ENCODE data around the gene NME4. TPM values are rescaled to one million over a fixed set of nuclear protein-coding genes. Genes with fewer than 3 reads are reported as not detected.
A peak's percentile ranks its signal among the peaks of the same experiment; 100 is the strongest.
"Not testable (repeated sequence)": the region's sequence is repeated elsewhere in the genome, so short reads cannot be mapped to it uniquely, and the experiment has no call there.

The NME4 gene
- polyA plus RNA-seq, 3 donors: 120 to 161 (median 140) TPM

DNA sequence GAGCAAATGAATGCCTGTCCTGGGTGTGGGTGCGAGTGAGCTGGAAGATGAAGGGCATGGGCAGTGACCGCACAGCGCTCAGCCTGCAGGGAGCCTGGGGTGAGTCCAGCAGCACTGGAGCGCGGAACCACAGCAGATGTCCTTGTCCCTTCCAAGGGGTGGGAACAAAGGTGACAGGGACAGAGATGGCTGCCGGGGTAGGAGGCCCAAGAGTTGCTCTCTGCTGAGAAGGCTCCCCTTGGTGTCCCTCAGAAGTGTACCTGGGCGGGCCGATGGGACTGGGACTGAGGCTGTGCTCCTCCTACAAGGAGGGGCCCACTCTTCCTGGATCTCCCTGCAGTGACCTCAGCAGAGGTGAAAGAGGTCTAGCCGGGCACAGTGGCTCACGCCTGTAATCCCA, 7.6 kb upstream of the NME4 start:
- DNase-seq: no peak

- no peak for DNase-seq
Observed at GRCh38 chr16:391885-392335, 5.1 kb upstream of the NME4 start.

GRCh38 chr16:392450-393030, 4.5 kb upstream of the NME4 start:
- DNase-seq: no peak

DNA sequence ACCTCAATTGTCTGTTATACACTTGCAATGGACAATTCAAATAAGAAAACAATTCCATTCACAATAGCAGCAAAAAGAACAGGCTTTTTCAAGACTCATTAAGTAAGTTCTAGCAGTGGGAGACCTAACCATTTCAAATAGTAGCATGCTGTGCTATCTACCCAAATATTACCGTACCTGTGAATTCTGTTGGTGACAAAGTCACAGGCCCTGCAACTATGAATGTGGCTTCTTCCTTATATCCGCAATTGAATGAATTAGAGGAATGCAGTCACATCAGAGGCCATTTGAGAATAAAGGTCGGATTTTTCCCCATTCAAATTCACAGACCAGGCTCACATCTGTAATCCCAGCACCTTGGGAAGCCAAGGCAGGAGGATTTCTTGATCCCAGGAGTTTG, 800 bp upstream of the NME4 start:
- DNase-seq: no peak

GRCh38 chr16:396605-397004, 394 bp upstream of the NME4 start:
- no peak for DNase-seq

- peak; percentile 84 for DNase-seq
Observed at GRCh38 chr16:397736-398332, 835 bp downstream of the NME4 start.

DNA sequence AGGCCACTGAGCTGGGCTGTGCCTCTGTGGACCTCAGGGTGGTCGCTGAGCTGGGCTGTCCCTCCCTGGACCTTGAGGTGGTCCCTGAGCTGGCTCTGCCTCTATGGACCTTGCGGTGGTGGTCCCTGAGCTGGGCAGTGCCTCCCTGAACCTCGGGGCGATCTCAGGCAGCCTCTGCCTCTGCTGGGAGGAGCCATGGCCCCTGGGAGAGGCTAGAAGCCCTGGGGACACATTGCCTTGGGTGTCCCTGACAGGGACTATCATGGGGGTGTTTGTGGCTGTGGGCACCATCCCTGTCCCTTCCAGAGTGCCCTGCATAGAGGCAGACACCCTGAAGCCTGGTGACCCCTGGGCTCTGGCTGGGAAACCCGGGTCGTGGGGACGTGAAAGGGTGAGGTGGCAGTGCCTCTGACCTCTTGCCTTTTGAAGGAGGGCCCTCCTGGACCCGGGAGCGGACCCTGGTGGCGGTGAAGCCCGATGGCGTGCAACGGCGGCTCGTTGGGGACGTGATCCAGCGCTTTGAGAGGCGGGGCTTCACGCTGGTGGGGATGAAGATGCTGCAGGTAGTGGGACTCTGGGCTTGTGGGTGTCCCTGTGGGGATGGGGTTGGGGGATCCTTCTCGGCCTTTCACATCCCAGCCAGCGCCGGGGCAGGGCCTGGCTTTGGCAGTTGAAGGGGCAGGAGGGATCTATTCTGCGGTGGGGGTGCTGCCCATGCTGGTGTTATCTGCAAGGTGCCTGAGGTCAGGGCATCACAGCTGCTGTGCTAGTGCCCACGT, 1.8 kb downstream of the NME4 start:
- no peak for DNase-seq

DNA sequence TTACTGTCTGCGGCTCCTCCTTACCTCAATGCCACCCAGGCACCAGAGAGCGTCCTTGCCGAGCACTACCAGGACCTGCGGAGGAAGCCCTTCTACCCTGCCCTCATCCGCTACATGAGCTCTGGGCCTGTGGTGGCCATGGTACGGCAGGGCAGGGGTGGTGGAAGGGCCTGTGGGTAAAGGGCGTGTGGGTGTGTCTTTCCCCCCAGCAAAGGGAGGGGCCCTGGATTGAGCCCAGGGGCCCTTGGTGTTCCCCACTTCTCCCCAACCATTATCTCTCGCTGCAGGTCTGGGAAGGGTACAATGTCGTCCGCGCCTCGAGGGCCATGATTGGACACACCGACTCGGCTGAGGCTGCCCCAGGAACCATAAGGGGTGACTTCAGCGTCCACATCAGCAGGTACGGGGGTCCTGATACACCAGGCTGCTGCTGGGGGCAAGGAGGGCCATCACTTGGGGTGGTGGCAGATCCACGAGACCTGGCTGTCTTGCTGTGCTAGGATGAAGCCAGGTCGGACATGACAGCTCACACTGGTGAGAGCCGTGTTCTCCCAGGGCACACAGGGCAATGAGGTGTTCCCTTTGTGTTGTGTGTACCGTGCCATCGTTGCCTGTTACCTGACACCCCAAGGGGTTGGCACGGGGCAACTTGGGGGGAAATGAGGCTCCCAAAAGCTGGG, 2.5 kb downstream of the NME4 start:
- no peak for DNase-seq

DNA sequence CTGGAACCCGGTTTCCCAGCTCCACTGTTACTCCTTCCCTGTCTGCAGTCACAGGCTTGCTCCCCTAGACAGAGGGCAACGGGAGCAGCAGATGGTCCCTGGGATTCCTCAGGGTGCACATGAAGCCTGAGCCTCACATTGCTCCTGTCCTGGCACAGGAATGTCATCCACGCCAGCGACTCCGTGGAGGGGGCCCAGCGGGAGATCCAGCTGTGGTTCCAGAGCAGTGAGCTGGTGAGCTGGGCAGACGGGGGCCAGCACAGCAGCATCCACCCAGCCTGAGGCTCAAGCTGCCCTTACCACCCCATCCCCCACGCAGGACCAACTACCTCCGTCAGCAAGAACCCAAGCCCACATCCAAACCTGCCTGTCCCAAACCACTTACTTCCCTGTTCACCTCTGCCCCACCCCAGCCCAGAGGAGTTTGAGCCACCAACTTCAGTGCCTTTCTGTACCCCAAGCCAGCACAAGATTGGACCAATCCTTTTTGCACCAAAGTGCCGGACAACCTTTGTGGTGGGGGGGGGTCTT, 3.1 kb downstream of the NME4 start:
- DNase-seq: no peak

DNA sequence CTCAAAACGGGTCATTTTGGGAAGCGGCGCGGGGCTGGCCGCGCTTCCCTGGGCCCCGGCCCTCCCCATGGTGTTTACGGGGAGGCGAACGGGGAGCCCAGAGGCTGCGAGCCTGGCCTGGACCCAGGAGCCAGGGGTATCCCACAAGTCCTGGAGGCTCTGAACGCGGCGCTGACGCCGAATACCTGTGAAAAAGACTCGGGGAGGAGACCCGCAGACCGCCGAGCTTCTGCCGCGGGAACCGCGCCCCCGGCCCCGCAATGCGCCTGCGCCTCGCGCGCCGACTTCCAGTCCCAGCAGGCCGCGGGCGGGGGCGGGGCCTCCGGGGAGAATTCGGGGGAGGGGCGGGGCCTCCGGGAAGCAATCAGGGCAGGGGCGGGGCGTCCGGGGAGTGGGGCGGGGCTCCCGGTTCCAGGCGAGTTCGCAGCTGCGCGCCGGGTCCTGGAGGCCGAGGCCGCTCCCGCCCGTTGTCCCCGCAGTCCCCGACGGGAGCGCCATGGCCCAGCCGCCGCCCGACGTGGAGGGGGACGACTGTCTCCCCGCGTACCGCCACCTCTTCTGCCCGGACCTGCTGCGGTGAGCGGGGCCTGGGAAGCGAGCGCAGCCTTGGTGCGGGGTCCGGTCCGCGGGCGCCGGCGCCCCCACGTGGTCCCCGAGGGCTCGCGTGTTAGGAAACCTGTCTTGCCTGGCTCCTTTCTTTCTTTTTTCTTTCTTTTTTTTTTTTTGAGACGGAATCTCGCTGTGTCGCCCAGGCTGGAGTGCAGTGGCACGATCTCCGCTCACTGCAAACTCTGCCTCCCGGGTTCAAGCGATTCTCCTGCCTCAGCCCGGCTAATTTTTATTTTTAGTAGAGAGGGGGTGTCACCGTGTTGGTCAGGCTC, 4.7 kb downstream of the NME4 start, which contains the start of gene DECR2:
Gene DECR2 (plus strand): TSS at position 418 of the 881 bp plus-strand sequence. CDS start 79 bp downstream, at position 497.
- peak; percentile 92 for DNase-seq

DNA sequence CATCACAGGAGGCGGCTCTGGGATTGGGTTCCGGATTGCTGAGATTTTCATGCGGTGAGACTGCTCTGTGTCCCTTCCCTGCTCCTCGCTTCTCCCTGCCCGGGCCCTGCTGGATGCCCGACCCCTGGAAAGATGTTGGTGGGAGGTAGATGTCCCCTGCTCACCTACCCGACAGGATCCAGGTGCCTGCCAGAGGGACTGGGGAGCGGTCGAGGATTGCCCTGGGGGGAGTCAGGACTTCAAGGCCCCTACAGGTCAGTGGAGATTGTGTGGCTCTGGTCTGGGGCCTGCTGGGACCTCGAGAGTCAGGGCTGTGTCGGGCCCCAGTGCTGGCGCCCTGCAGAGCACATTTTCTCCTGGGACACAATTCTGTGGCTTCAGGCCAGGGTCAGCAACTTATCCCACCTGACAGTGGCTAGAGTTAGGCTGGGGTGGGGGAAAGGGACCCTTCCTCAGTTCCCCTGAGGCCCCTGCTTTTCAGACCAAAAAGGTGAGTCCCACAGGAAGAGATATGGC, 8.0 kb downstream of the NME4 start:
- DNase-seq: no peak

DNA sequence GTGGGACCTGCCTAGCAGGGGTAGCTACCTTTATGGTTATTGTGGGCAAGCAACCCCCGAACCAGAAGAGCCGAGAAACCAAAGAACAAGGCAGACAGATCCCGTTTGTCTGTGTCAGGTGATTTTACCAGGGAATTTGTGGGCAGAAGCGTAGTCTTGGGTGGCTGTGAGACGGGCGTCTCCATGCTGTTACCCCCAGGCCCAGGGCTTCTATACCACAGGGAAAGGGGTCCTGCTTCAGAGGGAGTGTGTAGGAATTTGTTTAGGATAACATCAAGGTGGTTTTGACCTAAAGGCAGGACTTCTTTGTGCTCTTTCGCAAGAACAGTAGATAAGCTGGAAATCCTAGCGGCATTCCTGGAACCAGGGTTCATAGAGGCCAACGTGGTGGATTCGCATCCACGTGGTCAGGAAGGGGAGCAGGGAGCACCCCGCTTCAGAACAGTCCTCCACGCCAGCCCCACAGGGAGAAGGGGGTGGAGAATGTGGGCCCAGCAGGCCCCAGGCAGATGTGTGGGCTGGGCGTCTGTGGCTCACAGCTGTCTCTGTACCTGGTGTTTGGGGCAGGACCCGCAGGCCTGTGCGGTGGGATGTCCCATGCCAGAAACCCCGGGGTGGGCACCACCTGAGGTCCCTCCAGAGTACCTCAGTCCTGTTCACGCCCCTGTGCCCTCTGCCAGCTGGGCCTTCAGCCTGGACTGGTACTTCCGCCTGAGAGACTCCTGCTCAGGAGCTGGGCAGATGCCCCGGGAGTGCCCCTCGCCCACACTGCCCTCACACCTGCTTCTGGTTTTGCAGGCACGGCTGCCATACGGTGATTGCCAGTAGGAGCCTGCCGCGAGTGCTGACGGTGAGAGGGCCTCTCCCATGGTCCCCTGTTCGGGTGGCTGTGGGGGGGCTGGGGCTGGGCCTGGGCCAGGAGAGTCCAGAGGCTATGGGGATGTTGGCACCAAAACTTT, 8.8 kb downstream of the NME4 start:
- DNase-seq: no peak

GRCh38 chr16:407253-407652, 10.3 kb downstream of the NME4 start:
- no peak for DNase-seq

- no peak for DNase-seq
Observed at GRCh38 chr16:410516-411178, 13.6 kb downstream of the NME4 start.

DNA sequence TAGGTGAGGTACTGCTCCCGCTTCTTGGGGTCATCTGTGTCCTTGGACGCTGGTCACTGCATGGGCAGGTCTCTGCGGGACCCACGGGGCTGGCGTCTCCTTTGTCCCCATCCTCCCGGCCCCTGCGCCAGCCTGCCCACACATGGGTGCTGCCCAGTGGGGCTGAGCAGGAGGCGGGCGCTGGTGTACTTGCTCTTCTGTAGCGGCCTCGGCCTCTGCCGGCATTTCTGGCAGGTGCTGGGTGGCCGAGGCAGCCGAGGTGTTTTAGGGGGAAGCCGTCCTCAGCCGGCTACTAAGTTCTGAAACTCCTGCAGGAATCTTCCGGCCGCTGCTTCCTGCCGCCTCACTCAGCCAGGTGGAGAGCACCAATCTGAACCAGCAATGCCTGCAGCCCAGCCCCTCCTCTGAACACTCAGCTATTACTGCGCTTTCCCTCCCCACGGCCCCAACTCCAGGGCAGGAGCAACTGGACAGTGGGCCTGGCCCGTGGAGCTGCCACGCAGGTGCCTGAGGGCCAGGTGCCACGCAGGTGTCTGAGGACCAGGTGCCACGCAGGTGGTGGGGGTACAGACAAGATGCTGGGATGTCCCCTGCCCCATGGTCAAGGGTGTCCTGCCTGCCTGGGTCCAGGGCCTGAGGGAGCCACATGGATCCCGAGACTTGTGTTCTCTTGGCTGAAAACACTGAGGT, 14.7 kb downstream of the NME4 start:
- no peak for DNase-seq

GRCh38 chr16:414395-415169, 17.6 kb downstream of the NME4 start:
- no peak for DNase-seq

GRCh38 chr16:415170-415498, 18.1 kb downstream of the NME4 start:
- DNase-seq: not testable (repeated sequence)

DNA sequence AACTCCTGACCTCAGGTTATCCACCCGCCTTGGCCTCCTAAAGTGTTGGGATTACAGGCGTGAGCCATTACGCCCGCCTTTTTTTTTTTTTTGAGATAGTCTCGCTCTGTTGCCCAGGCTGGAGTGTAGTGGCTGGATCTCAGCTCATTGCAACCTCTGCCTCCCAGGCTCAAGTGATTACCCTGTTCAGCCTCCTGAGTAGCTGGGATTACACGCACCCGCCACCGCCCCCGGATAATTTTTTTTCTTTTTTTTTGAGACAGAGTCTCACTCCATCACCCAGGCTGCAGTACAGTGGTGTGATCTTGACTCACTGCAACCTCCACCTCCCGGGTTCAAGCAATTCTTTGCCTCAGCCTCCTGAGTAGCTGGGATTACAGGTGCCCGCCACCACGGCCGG, 25.2 kb downstream of the NME4 start:
- not testable (repeated sequence) for DNase-seq

Measured in renal pelvis (tissue), 4 donors.